HepG2 (cell line): Measurements from ENCODE around the gene PIWIL4. TPM values are rescaled to one million over a fixed set of nuclear protein-coding genes. Genes with fewer than 3 reads are reported as not detected.
"Not testable (repeated sequence)": the region's sequence is repeated elsewhere in the genome, so short reads cannot be mapped to it uniquely, and the experiment has no call there.

Experiments
- ATAC-seq: fragments of 200-7000 bp; cut with Tn5 transposase; 3 replicates; pipeline ENCODE4 v1.9.1; 2020; ENCODE audit warnings: mild to moderate bottlenecking, moderate library complexity
- BruUV-seq: library from RNA; stranded (reverse); fragments of 400-500 nt; replicated peaks from 2 replicates; lab custom pipeline; 2021; lab: Mats Ljungman, UMichigan
- CTCF ChIA-PET: fragments of 300-600 bp; formaldehyde crosslinking; extraction: SDS; loops from one replicate; lab custom pipeline; 2021; ENCODE audit warnings: low total read pairs, inconsistent platforms, low intra/inter-chr PET ratio; lab: Yijun Ruan, JAX
- POLR2A ChIA-PET: fragments of 350-600 bp; sonication (Branson Sonifier 250); formaldehyde crosslinking; loops from one replicate; lab custom pipeline; 2020; ENCODE audit warnings: antibody characterized with exemption, inconsistent platforms; lab: Yijun Ruan, JAX
- DNase-seq: peaks from one replicate; pipeline ENCODE4 v3.0.0-alpha.2; 2015; ENCODE audit warnings: low spot score
- FAIRE-seq: peaks from 3 replicates; lab custom pipeline; 2011; peaks lifted over from hg19 to GRCh38; lab: Jason Lieb, UNC
- H2AFZ ChIP-seq: one replicate; pipeline ENCODE4 v1.6.1; 2011; ENCODE audit warnings: low read length, inconsistent platforms
- H3K27ac ChIP-seq: fragments of 300-600 bp; 3 replicates; pipeline ENCODE4 v1.8.0; 2011; ENCODE audit warnings: mixed run types, mild to moderate bottlenecking, mixed read lengths, low read length, inconsistent platforms; ENCODE audit not compliant: insufficient read depth; ENCODE audit errors: extremely low read length
- H3K27me3 ChIP-seq, 2 experiments: fragments of 200-600 bp in 1 of 2; 2 replicates in 1 of 2; 3 replicates in 1 of 2; pipeline versions ENCODE4 v1.6.0 to v1.8.0; 2011; ENCODE audit warnings: low read length in 2 of 2, mild to moderate bottlenecking in 2 of 2, moderate library complexity in 2 of 2, inconsistent platforms in 1 of 2; ENCODE audit not compliant: insufficient read depth in 2 of 2, control insufficient read depth in 1 of 2
- H3K36me3 ChIP-seq, 2 experiments: fragments of 200-600 bp in 1 of 2; replicated peaks in 1 of 2; 2 replicates in 1 of 2; 3 replicates in 1 of 2; pipeline versions ENCODE4 v1.5.1 to v1.8.0; 2011; ENCODE audit warnings: low read length in 2 of 2, inconsistent platforms in 1 of 2; ENCODE audit not compliant: insufficient read depth in 2 of 2, control insufficient read depth in 1 of 2
- H3K4me1 ChIP-seq: 2 replicates; pipeline ENCODE4 v1.5.1; 2012; ENCODE audit warnings: low read length, inconsistent platforms; ENCODE audit not compliant: insufficient read depth
- H3K4me2 ChIP-seq: 2 replicates; pipeline ENCODE4 v1.6.0; 2011; ENCODE audit warnings: low read depth, low read length, inconsistent platforms
- H3K4me3 ChIP-seq, 3 experiments: fragments of 200-600 bp in 1 of 3; sonication (generic), shearing (Covaris generic) in 1 of 3; replicated peaks in 1 of 3; 2 replicates each; pipeline ENCODE4 v1.5.1; 2011 to 2016; ENCODE audit warnings: low read length in 3 of 3, inconsistent platforms in 2 of 3, low read depth in 2 of 3, mild to moderate bottlenecking in 2 of 3, control low read depth in 1 of 3, mixed read lengths in 1 of 3; ENCODE audit not compliant: insufficient read depth in 1 of 3
- H3K79me2 ChIP-seq: one replicate; pipeline ENCODE4 v1.6.1; 2011; ENCODE audit warnings: low read length, inconsistent platforms; ENCODE audit not compliant: insufficient read depth
- H3K9ac ChIP-seq: 2 replicates; pipeline ENCODE4 v1.6.0; 2011; ENCODE audit warnings: mild to moderate bottlenecking, low read depth, low read length, inconsistent platforms; ENCODE audit not compliant: insufficient read depth
- H3K9me3 ChIP-seq: 2 replicates; pipeline ENCODE4 v1.5.1; 2012; ENCODE audit warnings: mild to moderate bottlenecking, low read length
- H4K20me1 ChIP-seq: 2 replicates; pipeline ENCODE4 v1.6.0; 2011; ENCODE audit warnings: inconsistent platforms, mild to moderate bottlenecking, low read length, moderate library complexity; ENCODE audit not compliant: insufficient read depth
- EED ChIP-seq: sonication (generic); formaldehyde crosslinking; IDR thresholded peaks from 2 replicates; pipeline ENCODE4 v1.5.0; 2020; ENCODE audit warnings: mild to moderate bottlenecking, missing genetic modification reagents
- PITX1 ChIP-seq: sonication (generic); formaldehyde crosslinking; IDR thresholded peaks from 2 replicates; pipeline ENCODE4 v1.5.1; 2020; ENCODE audit warnings: mild to moderate bottlenecking, missing genetic modification reagents
- ZNF570 ChIP-seq: sonication (generic); formaldehyde crosslinking; IDR thresholded peaks from 2 replicates; pipeline ENCODE4 v1.4.0; 2020; ENCODE audit warnings: mild to moderate bottlenecking, missing genetic modification reagents, borderline replicate concordance
- WGBS: methylation state at CpG from one replicate; pipeline ENCODE4 v1.1.6; 2017; ENCODE audit warnings: low lambda C conversion rate; 5-methylcytosine and 5-hydroxymethylcytosine counted together
- in situ Hi-C: cut with HindIII; loops from 2 replicates; pipeline ENCODE4 v1.10.0; 2017; ENCODE audit warnings: low pct_unique_long_range_greater_than_20kb; ENCODE audit not compliant: extremely low pct_ligation_motif_present
- intact Hi-C: fragments of 100-400 bp; cut with micrococcal nuclease; formaldehyde crosslinking; loops from one replicate; pipeline ENCODE4 v1.10.0; 2022; ENCODE audit not compliant: unreplicated experiment
- polyA plus RNA-seq, 8 experiments: library from polyadenylated mRNA; depleted of rRNA in 3 of 8; stranded (reverse) in 7 of 8; unstranded in 1 of 8; fragments of >200 nt; fragmentation: Illumina TruSeq in 4 of 8; extraction: Trizol in 4 of 8; gene quantifications; 2 replicates each; pipeline versions ENCODE4 v1.2.1 to v1.2.3, GENCODE V29; 2011 to 2016; ENCODE audit warnings: low read depth in 4 of 8, missing spikeins in 1 of 8, mixed read lengths in 1 of 8; ENCODE audit not compliant: insufficient read depth in 1 of 8
- total RNA-seq, 5 experiments: library from RNA; depleted of rRNA; stranded (reverse); fragments of >200 nt; fragmentation: Illumina TruSeq; extraction: Trizol; gene quantifications; 2 replicates each; pipeline ENCODE4 v1.2.3, GENCODE V29; 2016; ENCODE audit warnings: low read depth in 1 of 5
- TF ChIP-seq, protein P1 (sequence below): sonication (generic); formaldehyde crosslinking; IDR thresholded peaks from 2 replicates; pipeline ENCODE4 v1.5.0; 2020; ENCODE audit warnings: missing genetic modification reagents

PIWIL4 gene
- total and polyA plus RNA-seq, 2 of the 13 experiments (the other 11 are each of a cell fraction or from before 2014, with no cell fraction given) = 0.08 TPM; not detected in 1

DNA sequence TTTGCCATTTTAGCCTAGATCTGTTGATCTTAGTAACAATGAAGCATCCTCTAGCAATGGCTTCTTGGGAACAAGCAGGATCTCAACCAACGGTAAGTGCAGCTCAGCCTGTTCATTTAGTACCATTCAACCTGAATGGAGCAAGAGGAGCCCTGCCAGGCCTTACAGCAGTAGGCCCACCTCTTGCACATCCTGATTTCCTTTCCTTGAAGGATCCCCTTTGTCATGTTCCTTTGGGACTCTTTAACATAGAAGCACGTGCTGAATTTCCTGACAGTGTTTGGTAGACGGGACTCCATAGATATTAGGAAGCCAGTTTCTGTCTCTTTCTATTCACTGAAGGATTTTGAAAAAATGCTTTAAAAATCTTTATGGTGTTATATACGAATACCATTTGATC, 1.5 kb downstream of the PIWIL4 start:
- H3K9me3 ChIP-seq = no peaks in the 10 kb centered on the region
- no peak overlapping the region for H3K9ac ChIP-seq
- no peaks in the 10 kb centered on the region for H3K79me2 ChIP-seq
- no peak overlapping the region for H3K27ac ChIP-seq
- no peak overlapping the region for H3K4me3 ChIP-seq
- TF ChIP-seq ZNF570 (CRISPR knock-in tag) (no peak), EED (no peak), PITX1 (CRISPR knock-in tag) (no peak)
- TF ChIP-seq, protein P1, sequence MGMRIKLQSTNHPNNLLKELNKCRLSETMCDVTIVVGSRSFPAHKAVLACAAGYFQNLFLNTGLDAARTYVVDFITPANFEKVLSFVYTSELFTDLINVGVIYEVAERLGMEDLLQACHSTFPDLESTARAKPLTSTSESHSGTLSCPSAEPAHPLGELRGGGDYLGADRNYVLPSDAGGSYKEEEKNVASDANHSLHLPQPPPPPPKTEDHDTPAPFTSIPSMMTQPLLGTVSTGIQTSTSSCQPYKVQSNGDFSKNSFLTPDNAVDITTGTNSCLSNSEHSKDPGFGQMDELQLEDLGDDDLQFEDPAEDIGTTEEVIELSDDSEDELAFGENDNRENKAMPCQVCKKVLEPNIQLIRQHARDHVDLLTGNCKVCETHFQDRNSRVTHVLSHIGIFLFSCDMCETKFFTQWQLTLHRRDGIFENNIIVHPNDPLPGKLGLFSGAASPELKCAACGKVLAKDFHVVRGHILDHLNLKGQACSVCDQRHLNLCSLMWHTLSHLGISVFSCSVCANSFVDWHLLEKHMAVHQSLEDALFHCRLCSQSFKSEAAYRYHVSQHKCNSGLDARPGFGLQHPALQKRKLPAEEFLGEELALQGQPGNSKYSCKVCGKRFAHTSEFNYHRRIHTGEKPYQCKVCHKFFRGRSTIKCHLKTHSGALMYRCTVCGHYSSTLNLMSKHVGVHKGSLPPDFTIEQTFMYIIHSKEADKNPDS (CRISPR knock-in tag) = no peak
- no peak for DNase-seq
- ChIA-PET POLR2A (no interaction called here), CTCF (no interaction called here)
- H3K27me3 ChIP-seq = no peaks in the 10 kb centered on the region
- in situ Hi-C loops (no loop called here), intact Hi-C loops (no loop called here)
- H4K20me1 ChIP-seq = no peaks in the 10 kb centered on the region
- WGBS = 4% methylated on average over 4 of the region's 4 CpGs
- no peak for FAIRE-seq
- BruUV-seq = no TSS peak
- H3K4me1 ChIP-seq = no peaks in the 10 kb centered on the region
- H3K36me3 ChIP-seq = no peaks in the 10 kb centered on the region
- no peak overlapping the region for H2AFZ ChIP-seq
- ATAC-seq = no peak
- H3K4me2 ChIP-seq = no peak overlapping the region

DNA sequence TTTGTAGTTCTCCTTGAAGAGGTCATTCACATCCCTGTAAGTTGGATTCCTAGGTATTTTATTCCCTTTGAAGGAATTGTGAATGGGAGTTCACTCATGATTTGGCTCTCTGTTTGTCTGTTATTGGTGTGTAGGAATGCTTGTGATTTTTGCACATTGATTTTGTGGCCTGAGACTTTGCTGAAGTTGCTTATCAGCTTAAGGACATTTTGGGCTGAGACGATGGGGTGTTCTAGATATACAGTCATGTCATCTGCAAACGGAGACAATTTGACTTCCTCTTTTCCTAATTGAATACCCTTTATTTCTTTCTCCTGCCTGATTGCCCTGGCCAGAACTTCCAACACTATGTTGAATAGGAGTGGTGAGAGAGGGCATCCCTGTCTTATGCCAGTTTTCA, 5.8 kb downstream of the PIWIL4 start:
- H3K36me3 ChIP-seq, H3K4me3 ChIP-seq, H3K4me2 ChIP-seq, H3K79me2 ChIP-seq, CTCF ChIA-PET, POLR2A ChIA-PET, H4K20me1 ChIP-seq, FAIRE-seq, ATAC-seq, DNase-seq, H3K9me3 ChIP-seq, H3K4me1 ChIP-seq, H2AFZ ChIP-seq, in situ Hi-C loops, intact Hi-C loops, H3K9ac ChIP-seq, H3K27ac ChIP-seq, BruUV-seq: not testable (repeated sequence)
- 0% methylated on average over 2 of the region's 2 CpGs for WGBS
- H3K27me3 ChIP-seq = peaks cover 0 to 10% of the 10 kb centered on the region in 2 experiments; a peak in 3 of 5 replicates
